Hair follicle dermal papilla cell (primary cell): Measurements from ENCODE around the gene SFMBT2. TPM values are rescaled to one million over a fixed set of nuclear protein-coding genes. Genes with fewer than 3 reads are reported as not detected.

Source experiments
- small RNA-seq: library from RNA; depleted of rRNA; stranded (forward); fragments of <200 nt; gene quantifications from one replicate; pipeline ENCODE3, GENCODE V24; 2012
- total RNA-seq: library from RNA; depleted of rRNA; stranded (reverse); fragments of >200 nt; gene quantifications from 2 replicates; pipeline ENCODE4 v1.2.3, GENCODE V29; 2012

Gene SFMBT2
- total RNA-seq = under 0.01 TPM in 2 replicates

GRCh38 chr10:7410862-7411670 lies at the start of gene SFMBT2:
Gene SFMBT2, minus strand, starts transcription at chr10:7411034. Its CDS starts 29,136 bp downstream, at chr10:7381898.

Small RNAs within 50 kb of the gene (small RNA-seq; reads per million reads assigned to genes)
- not detected for gene AL590095.2
- gene COX6CP17 = not detected
